HEK293T (cell line): ENCODE results near the gene PHF14.

Experiments
- BHLHE40 ChIP-seq: fragments of 450-650 bp; IDR thresholded peaks from 2 replicates; pipeline ENCODE4 v1.6.1; 2016; ENCODE audit warnings: mild to moderate bottlenecking, moderate library complexity, borderline replicate concordance
- FOXM1 ChIP-seq: fragments of 450-650 bp; IDR thresholded peaks from 2 replicates; pipeline ENCODE4 v1.6.1; 2017; ENCODE audit warnings: mild to moderate bottlenecking, borderline replicate concordance
- HDGF ChIP-seq: fragments of 450-650 bp; IDR thresholded peaks from 2 replicates; pipeline ENCODE4 v1.6.1; 2017; ENCODE audit warnings: antibody characterized with exemption, borderline replicate concordance
- SP1 ChIP-seq: fragments of 450-650 bp; IDR thresholded peaks from 2 replicates; pipeline ENCODE4 v1.6.1; 2017
- ZNF384 ChIP-seq: fragments of 450-650 bp; IDR thresholded peaks from 2 replicates; pipeline ENCODE4 v1.6.1; 2016

- TF ChIP-seq HDGF (no peak), BHLHE40 (no peak), SP1 (no peak), ZNF384 (no peak), FOXM1 (no peak)
Measured at GRCh38 chr7:10939237-10939910, 34.3 kb upstream of the PHF14 start.
